ENCODE results near the gene CAD. TPM values are rescaled to one million over a fixed set of nuclear protein-coding genes. Genes with fewer than 3 reads are reported as not detected.
A peak's percentile ranks its signal among the peaks of the same experiment; 100 is the strongest.
"Not testable (repeated sequence)": the region's sequence is repeated elsewhere in the genome, so short reads cannot be mapped to it uniquely, and the experiment has no call there.

Gene CAD
- total RNA-seq, 4 donors from 2014 or later, result 21.2 to 42.9 (median 36.7) TPM

- Histone ChIP-seq H3K4me3 (no peak overlapping the region), H3K27me3 (no peaks in the 10 kb centered on the region), H3K4me1 (no peaks in the 10 kb centered on the region), H3K27ac (peak overlapping the region in 3 of 4 donors; percentile 45 to 80 (median 74)), H3K36me3 (no peaks in the 10 kb centered on the region), H3K9me3 (no peaks in the 10 kb centered on the region)
- peak in 1 of 3 donors; percentile 68 for DNase-seq
- no peak for TF ChIP-seq POLR2A (IDR thresholded peaks at IDR 0.05)
- TF ChIP-seq, protein P1, sequence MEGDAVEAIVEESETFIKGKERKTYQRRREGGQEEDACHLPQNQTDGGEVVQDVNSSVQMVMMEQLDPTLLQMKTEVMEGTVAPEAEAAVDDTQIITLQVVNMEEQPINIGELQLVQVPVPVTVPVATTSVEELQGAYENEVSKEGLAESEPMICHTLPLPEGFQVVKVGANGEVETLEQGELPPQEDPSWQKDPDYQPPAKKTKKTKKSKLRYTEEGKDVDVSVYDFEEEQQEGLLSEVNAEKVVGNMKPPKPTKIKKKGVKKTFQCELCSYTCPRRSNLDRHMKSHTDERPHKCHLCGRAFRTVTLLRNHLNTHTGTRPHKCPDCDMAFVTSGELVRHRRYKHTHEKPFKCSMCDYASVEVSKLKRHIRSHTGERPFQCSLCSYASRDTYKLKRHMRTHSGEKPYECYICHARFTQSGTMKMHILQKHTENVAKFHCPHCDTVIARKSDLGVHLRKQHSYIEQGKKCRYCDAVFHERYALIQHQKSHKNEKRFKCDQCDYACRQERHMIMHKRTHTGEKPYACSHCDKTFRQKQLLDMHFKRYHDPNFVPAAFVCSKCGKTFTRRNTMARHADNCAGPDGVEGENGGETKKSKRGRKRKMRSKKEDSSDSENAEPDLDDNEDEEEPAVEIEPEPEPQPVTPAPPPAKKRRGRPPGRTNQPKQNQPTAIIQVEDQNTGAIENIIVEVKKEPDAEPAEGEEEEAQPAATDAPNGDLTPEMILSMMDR (IDR thresholded peaks at IDR 0.05), result no peak
Measured at GRCh38 chr2:27185331-27186026, 31.7 kb upstream of the CAD start.

DNA sequence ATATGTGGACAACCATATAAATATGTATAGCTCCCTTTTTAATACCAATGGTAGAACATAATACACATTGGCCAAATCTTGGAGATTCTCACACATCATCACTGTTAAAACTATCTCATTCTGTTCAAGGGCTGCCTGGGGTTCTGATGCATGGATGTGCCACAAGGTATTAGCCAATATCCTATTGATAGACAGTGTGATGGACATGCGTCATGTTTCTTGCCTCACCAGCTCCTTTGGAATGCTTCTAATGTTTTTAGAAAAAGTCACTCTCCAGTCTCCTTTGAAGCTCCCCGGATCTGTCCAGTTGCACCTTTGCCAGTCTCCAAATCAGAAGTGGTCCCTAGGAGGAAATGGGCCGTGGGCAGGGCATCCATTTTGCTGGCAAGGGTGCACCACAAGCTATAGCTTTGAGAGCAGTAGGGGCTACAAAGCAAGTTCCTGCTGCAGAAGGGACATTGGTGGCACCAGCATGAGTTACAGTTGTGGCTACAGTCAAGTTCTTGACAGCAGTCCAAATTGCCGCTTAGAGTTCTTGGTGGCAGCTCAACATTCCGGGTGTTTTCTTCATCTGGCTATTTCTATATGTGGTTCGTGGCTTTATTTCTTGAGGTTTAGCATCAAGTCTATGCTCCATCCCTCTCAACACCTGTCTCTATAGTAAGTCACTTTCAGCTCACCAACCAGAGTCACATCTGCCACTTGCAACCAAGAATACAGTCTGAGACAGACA is 30.4 kb upstream of the CAD start:
- Histone ChIP-seq H3K9me3 (no peaks in the 10 kb centered on the region), H3K27me3 (no peaks in the 10 kb centered on the region), H3K27ac (peak overlapping the region in 1 of 4 donors; percentile 74), H3K36me3 (no peaks in the 10 kb centered on the region), H3K4me1 (no peaks in the 10 kb centered on the region), H3K4me3 (no peak overlapping the region)
- DNase-seq, result no peak
- TF ChIP-seq, protein P1 (IDR thresholded peaks at IDR 0.05), result no peak

DNA sequence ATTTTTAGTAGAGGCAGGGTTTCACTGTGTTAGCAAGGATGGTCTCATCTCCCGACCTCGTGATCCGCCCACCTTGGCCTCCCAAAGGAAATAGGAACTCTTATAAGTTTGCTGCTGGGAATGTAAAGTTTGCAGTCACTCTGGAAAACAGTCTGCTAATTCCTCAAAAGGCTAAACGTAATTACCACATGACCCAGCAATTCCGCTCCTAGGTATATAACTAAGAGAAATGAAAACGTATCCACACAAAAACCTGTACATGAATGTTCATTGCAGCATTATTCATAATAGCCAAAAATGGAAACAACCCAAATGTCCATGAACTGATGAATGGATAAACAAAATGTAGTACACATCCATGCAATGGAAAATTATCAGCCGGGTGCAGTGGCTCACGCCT is 27.2 kb upstream of the CAD start:
- H3K27ac ChIP-seq, result no peak overlapping the region
- H3K27me3 ChIP-seq, result no peaks in the 10 kb centered on the region
- no peak for TF ChIP-seq POLR2A (IDR thresholded peaks at IDR 0.05)
- TF ChIP-seq, protein P1 (IDR thresholded peaks at IDR 0.05), result no peak
- no peaks in the 10 kb centered on the region for H3K4me1 ChIP-seq
- no peaks in the 10 kb centered on the region for H3K9me3 ChIP-seq
- no peak for DNase-seq
- H3K36me3 ChIP-seq, result no peaks in the 10 kb centered on the region
- H3K4me3 ChIP-seq, result no peak overlapping the region

DNA sequence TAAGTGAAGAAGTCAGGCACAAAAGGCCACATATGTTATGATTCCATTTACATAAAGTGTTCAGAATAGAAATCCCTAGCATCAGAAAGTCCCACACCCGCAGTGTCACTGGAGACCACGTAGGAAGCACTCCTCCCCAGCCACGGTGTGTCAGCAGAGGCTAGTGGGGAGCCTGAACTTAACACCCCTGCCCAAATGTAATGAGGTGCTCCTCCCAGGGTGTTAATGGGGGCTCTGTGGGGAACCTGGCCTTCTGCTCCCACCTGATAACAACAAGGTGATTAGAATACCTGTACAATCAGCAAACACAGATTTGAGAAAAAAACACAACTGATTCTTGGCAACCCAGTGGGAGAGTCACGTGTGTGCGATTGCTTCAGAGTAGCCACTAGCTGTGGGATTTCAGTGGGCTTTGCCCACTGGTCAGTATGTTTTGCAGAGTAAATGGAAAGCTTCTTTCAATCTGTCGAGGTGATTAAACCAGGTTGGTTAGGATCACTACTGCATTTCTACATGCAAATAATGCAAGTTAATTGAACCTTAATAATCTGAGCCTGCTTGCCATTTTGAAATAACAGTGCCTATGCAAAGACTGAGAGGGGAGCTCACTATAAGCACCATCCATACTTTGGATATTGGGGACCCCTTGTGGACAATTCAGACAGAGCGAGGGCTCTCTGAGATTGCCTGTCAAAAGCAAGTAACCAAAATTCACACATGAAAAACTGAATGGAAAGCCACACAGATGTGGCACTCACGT is 25.9 kb upstream of the CAD start:
- DNase-seq, result peak in 2 of 3 donors; percentile 51 to 82
- Histone ChIP-seq H3K27me3 (no peaks in the 10 kb centered on the region), H3K9me3 (no peaks in the 10 kb centered on the region), H3K4me1 (no peaks in the 10 kb centered on the region), H3K27ac (no peak overlapping the region), H3K36me3 (no peaks in the 10 kb centered on the region), H3K4me3 (no peak overlapping the region)
- TF ChIP-seq POLR2A (IDR thresholded peaks at IDR 0.05), result no peak
- TF ChIP-seq, protein P1 (IDR thresholded peaks at IDR 0.05), result peak; percentile 49 to 73 (median 68)

DNA sequence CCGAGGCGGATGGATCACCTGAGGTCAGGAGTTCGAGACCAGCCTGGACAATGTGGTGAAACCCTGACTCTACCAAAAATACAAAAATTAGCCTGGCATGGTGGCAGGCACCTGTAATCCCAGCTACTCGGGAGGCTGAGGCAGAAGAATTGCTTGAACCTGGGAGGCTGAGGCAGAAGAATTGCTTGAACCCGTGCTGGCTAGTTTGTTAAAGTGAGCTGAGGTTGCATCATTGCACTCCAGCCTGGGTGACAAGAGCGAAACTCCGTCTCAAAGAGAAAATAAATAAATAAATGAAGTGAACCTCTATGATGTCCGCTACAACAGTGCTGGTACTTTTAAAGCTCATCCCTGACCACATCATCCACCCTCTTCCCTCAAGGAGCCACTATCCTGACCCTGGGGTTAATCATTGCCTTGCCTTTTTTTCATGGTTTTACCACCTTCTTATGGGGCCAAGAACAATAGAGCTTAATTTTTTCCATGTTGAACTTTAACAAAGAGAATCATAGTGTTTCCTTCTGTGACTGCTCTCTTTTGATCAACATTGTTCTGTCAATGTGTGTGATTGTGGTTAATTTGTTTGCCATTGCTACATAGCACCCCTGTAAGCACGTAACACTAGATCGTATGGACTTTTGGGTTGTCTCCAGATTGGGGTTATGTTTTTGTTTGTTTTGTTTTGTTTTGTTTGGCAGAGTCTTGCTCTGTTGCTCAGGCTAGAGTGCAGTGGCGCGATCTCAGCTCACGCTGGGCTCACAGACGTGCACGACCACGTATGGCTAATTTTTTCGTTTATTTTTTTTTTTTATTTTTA is 22.4 kb upstream of the CAD start:
- H3K27ac ChIP-seq, result no peak overlapping the region
- DNase-seq, result no peak
- H3K9me3 ChIP-seq, result no peaks in the 10 kb centered on the region
- no peak overlapping the region for H3K4me3 ChIP-seq
- no peaks in the 10 kb centered on the region for H3K4me1 ChIP-seq
- H3K36me3 ChIP-seq, result no peaks in the 10 kb centered on the region
- no peak for TF ChIP-seq POLR2A (IDR thresholded peaks at IDR 0.05)
- TF ChIP-seq, protein P1 (IDR thresholded peaks at IDR 0.05), result no peak
- no peaks in the 10 kb centered on the region for H3K27me3 ChIP-seq

DNA sequence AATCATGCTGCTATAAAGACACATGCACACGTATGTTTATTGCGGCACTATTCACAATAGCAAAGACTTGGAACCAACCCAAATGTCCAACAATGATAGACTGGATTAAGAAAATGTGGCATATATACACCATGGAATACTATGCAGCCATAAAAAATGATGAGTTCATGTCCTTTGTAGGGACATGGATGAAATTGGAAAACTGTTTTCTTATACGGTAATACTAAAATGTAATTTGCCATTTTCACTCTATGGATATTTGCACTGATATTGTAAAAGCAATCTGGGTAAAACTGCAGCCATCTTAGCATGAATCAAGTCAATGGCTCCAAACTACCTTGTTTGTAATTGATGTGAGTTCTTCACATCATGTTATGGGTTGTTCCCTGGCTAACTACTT is 21.4 kb upstream of the CAD start:
- not testable (repeated sequence) for H3K27ac ChIP-seq, H3K27me3 ChIP-seq, H3K4me3 ChIP-seq, H3K36me3 ChIP-seq, DNase-seq, H3K4me1 ChIP-seq, H3K9me3 ChIP-seq

GRCh38 chr2:27198068-27198467 is 19.1 kb upstream of the CAD start:
- not testable (repeated sequence) for H3K9me3 ChIP-seq, H3K4me1 ChIP-seq, H3K27ac ChIP-seq, H3K27me3 ChIP-seq, H3K4me3 ChIP-seq, DNase-seq
- H3K36me3 ChIP-seq, result peaks cover 0 to 25% (median 0%) of the 10 kb centered on the region in 3 donors

All from Peyer's patch (tissue), 4 donors.